Measurements from ENCODE around the gene SERPINE2.

DNA sequence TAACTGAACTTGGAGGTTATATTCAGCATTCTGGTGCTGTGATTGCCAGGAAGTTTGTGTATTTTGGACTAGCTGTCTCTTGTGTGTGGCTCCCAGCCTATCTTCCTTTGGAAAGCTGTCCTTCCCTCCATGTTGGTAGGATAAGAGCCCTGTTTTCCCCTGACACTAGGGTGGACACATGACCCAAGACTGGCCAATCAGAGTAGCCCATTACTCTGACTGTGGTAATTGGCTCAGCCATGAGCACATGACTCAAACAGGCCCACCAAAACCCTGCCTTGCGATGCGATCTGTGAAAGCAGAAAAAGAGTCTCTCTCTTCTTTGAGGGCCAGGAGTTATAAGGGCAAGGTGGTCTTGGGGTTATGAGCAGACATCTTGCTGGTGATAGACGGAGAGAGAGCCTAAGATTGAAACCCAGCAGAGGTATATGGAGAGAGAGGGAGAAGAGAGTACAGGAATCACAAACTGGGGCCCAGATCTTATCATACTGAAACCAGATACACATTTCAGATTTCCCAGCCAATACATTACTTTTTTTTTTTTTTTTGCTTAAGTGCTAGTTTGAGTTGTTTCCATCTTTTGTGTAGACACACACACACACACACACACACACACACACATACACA, 45.3 kb upstream of the SERPINE2 start:
- TF ChIP-seq CTCF (IDR thresholded peaks at IDR 0.05) (no peak), POLR2A (IDR thresholded peaks at IDR 0.05) (no peak)
